K562 (cell line): ENCODE data around the gene COMTD1. TPM values are rescaled to one million over a fixed set of nuclear protein-coding genes. Genes with fewer than 3 reads are reported as not detected.

Source experiments
- CHD1 ChIP-seq: fragments of 200-600 bp; sonication (generic); IDR thresholded peaks from one replicate; pipeline ENCODE4 v1.6.1; 2012; ENCODE audit warnings: mild to moderate bottlenecking, moderate library complexity, low read length, inconsistent platforms
- DIDO1 ChIP-seq: fragments of 450-650 bp; IDR thresholded peaks from 2 replicates; pipeline ENCODE4 v1.6.1; 2016; ENCODE audit warnings: low read depth, missing biosample characterization, missing genetic modification characterization
- DMBX1 ChIP-seq: fragments of 250-450 bp; sonication (Bioruptor Pico); IDR thresholded peaks from 2 replicates; pipeline ENCODE4 v1.8.0; 2022; ENCODE audit warnings: inconsistent platforms, mild to moderate bottlenecking, moderate library complexity, borderline replicate concordance
- FOXK2 ChIP-seq, 2 experiments: fragments of 450-650 bp; IDR thresholded peaks in 1 of 2; conservative IDR thresholded peaks in 1 of 2; 2 replicates each; pipeline ENCODE4 v1.6.1; 2016; ENCODE audit warnings: low read depth in 2 of 2, mild to moderate bottlenecking in 1 of 2
- FUS ChIP-seq: fragments of 200-400 bp; formaldehyde crosslinking; optimal IDR thresholded peaks from 2 replicates; pipeline ENCODE3; 2017; ENCODE audit warnings: low read depth, low read length
- HMGN3 ChIP-seq: IDR thresholded peaks from 2 replicates; pipeline ENCODE4 v1.6.1; 2011; ENCODE audit warnings: borderline replicate concordance, low read depth, mild to moderate bottlenecking, mixed read lengths, low read length; ENCODE audit not compliant: insufficient read length; ENCODE audit errors: extremely low read depth
- HNRNPK ChIP-seq: fragments of 200-400 bp; formaldehyde crosslinking; IDR thresholded peaks from one replicate; pipeline ENCODE4 v1.6.1; 2018; ENCODE audit warnings: mild to moderate bottlenecking, low read depth, low read length; ENCODE audit not compliant: poor library complexity, severe bottlenecking
- IRF9 ChIP-seq: fragments of 450-650 bp; IDR thresholded peaks from 2 replicates; pipeline ENCODE4 v1.6.1; 2016; ENCODE audit warnings: missing biosample characterization, missing genetic modification characterization
- RBM14 ChIP-seq: fragments of 200-400 bp; formaldehyde crosslinking; IDR thresholded peaks from 2 replicates; pipeline ENCODE4 v1.6.1; 2018; ENCODE audit warnings: low read depth, mild to moderate bottlenecking, low read length, moderate library complexity, borderline replicate concordance; ENCODE audit not compliant: insufficient read depth
- SMARCA5 ChIP-seq: fragments of 450-650 bp; IDR thresholded peaks from 2 replicates; pipeline ENCODE4 v1.6.1; 2016
- THAP7 ChIP-seq: fragments of 250-450 bp; sonication (Bioruptor Pico); IDR thresholded peaks from 2 replicates; pipeline ENCODE4 v1.5.0; 2021
- ZBTB43 ChIP-seq: sonication (generic); formaldehyde crosslinking; IDR thresholded peaks from 2 replicates; pipeline ENCODE4 v1.8.0; 2023; ENCODE audit warnings: mild to moderate bottlenecking, missing genetic modification reagents
- ZNF407 ChIP-seq: fragments of 450-650 bp; IDR thresholded peaks from 2 replicates; pipeline ENCODE4 v1.6.1; 2016; ENCODE audit warnings: low read depth
- ZNF431 ChIP-seq: sonication (generic); formaldehyde crosslinking; IDR thresholded peaks from 2 replicates; pipeline ENCODE4 v1.8.0; 2022; ENCODE audit warnings: mild to moderate bottlenecking, missing genetic modification reagents
- polyA plus RNA-seq, 8 experiments: library from polyadenylated mRNA; depleted of rRNA in 4 of 8; stranded (reverse) in 5 of 8; unstranded in 3 of 8; fragments of >200 nt; fragmentation: Nextera tagmentation in 2 of 8; fragmentation: Illumina TruSeq in 1 of 8; extraction: Ambion mirVana in 2 of 8; extraction: Trizol in 1 of 8; gene quantifications; 2 replicates each; pipeline versions ENCODE4 v1.2.1 to v1.2.3, GENCODE V29; 2011 to 2014; ENCODE audit warnings: inconsistent platforms in 1 of 8, missing spikeins in 1 of 8
- total RNA-seq, 7 experiments: library from RNA; depleted of rRNA in 6 of 7; stranded (reverse); fragments of >200 nt in 6 of 7; fragmentation: Illumina TruSeq in 2 of 7; extraction: Trizol in 2 of 7; gene quantifications; 2 replicates each; pipeline versions ENCODE4 v1.2.1 to v1.2.3, GENCODE V29; 2011 to 2021; ENCODE audit warnings: low replicate concordance in 1 of 7

The COMTD1 gene
- total and polyA plus RNA-seq, 9 of the 15 experiments (the other 6 are each of a cell fraction or from before 2014, with no cell fraction given) = 0.41 to 112 (median 13.7) TPM

GRCh38 chr10:75209921-75210281, 25.9 kb downstream of the COMTD1 start (continued):
- TF ChIP-seq ZBTB43 (CRISPR knock-in tag) = peak; percentile 3; the same call in 1 of the 2 replicates
- TF ChIP-seq FOXK2 (conservative IDR thresholded peaks at IDR 0.05 in 1 of 2, IDR thresholded peaks at IDR 0.05 in 1 of 2; ENCODE audit: low read depth in 2 of 2) = no peak
- TF ChIP-seq DIDO1 = no peak
- TF ChIP-seq THAP7 = no peak
- no peak for TF ChIP-seq RBM14
- TF ChIP-seq FUS = no peak
- TF ChIP-seq HMGN3 = no peak
- no peak for TF ChIP-seq DMBX1
- TF ChIP-seq SMARCA5 = peak; percentile 66
- no peak for TF ChIP-seq ZNF407
- TF ChIP-seq CHD1 = no peak
- no peak for TF ChIP-seq ZNF431 (CRISPR knock-in tag)
- TF ChIP-seq HNRNPK = no peak
- no peak for TF ChIP-seq IRF9 (tag)
